COLO829 (cell line): ENCODE results near the gene POLE.

Source experiments
- DNase-seq: peaks from one replicate; pipeline ENCODE4 v3.0.0; 2012; ENCODE audit warnings: low spot score

Gene POLE, protein sequence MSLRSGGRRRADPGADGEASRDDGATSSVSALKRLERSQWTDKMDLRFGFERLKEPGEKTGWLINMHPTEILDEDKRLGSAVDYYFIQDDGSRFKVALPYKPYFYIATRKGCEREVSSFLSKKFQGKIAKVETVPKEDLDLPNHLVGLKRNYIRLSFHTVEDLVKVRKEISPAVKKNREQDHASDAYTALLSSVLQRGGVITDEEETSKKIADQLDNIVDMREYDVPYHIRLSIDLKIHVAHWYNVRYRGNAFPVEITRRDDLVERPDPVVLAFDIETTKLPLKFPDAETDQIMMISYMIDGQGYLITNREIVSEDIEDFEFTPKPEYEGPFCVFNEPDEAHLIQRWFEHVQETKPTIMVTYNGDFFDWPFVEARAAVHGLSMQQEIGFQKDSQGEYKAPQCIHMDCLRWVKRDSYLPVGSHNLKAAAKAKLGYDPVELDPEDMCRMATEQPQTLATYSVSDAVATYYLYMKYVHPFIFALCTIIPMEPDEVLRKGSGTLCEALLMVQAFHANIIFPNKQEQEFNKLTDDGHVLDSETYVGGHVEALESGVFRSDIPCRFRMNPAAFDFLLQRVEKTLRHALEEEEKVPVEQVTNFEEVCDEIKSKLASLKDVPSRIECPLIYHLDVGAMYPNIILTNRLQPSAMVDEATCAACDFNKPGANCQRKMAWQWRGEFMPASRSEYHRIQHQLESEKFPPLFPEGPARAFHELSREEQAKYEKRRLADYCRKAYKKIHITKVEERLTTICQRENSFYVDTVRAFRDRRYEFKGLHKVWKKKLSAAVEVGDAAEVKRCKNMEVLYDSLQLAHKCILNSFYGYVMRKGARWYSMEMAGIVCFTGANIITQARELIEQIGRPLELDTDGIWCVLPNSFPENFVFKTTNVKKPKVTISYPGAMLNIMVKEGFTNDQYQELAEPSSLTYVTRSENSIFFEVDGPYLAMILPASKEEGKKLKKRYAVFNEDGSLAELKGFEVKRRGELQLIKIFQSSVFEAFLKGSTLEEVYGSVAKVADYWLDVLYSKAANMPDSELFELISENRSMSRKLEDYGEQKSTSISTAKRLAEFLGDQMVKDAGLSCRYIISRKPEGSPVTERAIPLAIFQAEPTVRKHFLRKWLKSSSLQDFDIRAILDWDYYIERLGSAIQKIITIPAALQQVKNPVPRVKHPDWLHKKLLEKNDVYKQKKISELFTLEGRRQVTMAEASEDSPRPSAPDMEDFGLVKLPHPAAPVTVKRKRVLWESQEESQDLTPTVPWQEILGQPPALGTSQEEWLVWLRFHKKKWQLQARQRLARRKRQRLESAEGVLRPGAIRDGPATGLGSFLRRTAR (N-terminal part only)

DNA sequence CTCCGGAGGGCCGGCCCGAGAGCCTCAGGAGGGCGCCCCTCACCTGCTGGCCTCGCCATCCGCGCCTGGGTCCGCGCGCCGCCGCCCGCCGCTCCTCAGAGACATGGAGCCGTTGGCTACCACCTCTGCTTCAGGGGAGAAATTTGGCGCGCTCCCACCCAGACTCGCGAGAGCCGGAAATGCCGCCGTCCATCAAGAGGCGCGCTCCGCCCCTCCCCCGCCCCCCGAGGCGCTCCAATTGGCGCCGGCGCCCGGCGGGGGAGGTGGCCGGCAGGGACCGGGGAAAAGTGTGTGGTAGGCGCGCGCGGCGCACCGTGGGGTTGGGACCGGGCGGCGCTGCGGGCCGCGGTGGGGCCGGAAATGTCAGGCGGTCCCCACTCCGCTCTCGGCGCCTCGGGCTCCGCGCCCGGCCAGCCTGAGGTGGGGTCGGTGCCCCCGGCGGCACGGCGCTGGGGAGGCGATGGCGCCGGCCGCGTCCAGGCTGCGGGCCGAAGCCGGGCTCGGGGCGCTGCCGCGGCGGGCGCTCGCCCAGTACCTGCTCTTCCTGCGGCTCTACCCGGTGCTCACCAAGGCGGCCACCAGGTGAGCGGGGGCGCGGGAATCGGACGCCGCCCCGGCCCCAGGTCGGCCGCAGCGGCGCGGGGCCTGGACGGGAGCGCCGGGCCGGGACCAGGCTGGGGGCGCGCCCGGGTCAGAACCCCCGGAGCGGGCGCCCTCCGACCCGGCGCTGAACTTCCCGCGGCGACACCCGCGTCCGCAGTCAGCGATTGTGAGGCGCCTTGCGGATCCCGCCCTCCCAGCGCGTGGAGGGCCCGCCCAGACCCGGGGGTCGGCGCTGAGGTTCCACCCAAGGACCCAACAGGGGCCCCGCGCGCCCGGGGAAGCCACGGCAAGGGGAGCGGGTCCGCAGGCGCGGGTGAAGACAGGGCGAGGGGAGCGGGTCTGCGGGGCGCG lies at the start of gene POLE, which contains the start of gene PXMP2:
TSS of gene POLE (minus strand) at position 132 of the 954 bp plus-strand sequence. CDS start at position 105, 27 bp downstream.
TSS of gene PXMP2 (plus strand) at position 377 of the 954 bp plus-strand sequence. CDS start at position 461, 84 bp downstream.
- peak; percentile 93 for DNase-seq

DNA sequence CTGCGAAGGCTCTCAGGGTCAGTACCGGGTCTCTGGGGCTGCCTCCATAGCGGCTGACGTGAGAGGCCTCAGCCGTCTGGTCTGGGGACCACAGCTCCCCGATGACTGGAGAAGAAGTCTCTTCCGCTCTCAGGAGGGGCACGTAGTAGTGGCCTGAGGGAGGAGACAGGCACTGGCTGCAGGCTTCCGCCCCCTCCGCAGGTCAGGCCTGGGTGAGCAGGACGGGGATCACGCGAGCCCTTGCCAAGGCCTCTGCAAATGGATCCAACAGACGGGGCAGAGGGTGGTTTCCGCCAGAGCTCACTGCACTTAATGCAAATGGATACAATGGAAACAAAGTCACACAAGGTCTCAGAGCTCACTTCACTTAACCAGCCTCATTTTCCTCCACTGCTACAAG lies 49.8 kb upstream of the POLE start:
- no peak for DNase-seq

DNA sequence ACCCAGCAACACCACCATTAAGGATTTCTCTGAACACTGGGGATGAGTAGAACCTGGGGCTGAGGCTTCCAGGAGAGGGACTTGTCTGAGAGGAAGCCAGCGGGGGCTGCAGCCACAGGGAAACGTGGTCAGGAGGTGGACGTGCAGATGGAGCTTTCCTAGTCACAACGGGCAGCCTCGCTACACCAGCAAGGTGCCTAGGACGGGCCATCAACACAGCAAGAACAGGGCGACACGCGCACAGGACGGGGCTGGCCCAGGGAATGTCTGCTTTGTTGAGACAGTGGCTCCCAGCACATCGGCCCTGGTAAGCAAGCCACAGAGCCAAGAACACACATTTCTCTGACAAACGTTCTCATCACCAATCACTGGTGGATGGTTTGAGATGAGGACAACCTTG lies 49.2 kb upstream of the POLE start:
- DNase-seq: no peak

DNA sequence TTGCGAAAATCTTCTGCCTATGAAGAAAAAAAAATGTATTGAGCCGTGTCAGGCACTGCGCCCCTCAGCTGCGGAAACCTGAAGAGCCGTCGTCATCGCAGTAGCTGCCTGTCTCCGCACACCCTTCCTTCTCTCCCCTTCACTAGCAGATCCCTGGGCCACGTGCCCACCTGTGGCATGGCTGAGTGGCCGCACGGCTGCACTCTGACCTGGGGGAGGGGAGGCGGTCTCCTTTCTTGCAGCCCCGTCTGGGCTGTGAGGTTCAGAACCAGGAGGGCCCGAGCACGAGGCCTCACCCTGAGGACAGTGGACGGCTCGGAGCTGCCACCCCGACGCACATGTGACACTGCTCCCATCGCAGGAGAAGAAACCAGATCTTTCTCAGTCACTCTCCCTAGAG lies 48.4 kb upstream of the POLE start:
- DNase-seq: no peak

DNA sequence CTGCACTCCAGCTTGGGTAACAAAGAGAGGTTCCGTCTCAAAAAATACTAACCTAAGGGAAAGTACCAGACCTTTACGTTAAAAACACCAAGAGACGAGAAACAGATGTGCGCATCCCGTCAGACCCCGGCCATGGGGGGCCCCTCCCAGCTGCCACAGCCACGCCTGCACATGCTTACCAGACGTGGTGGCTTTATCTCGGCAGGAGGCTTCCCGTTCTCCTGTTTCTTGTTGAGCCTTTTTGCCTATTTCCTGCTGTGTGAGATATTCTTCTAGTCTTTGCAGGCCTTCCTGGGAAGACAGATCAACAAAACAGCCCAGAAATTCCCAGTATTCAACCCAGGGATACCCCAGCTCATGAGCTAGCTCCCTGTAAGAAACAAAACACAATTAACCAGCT lies 47.1 kb upstream of the POLE start:
- DNase-seq: no peak

DNA sequence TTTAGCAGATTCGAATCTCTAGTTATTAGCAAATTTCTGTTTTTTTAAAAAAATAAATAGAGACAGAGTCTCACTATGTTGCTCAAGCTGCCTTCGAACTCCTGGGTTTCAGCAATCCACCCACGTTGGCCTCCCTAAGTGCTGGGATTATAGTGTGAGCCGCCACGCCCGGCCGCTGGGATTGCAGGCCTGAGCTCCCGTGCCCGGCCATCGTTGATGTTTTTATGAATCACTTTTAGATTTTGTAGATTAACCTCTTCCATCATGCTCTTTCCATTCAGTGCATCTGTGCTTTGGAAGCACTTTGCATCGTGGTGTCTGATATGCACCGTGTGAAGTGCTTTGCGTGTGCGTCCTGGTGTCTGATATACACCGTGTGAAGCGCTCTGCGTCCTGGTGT lies 44.4 kb upstream of the POLE start:
- DNase-seq: no peak

DNA sequence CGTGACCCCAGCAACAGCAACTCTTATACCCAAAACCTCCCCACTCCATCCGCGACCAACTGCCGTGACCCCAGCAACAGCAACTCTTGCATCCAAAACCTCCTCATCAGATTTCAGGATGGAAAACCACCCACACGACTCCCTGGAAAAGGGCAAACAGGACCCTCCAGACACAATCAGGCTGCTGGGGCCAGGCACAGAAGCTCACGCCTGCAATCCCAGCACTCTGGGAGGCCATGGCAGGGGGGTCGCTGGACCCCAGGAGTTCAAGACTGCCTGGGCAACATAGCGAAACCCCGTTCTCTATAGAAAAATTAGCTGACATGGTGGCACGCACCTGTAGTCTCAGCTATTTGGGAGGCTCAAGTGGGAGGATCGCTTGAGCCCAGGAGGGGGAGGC lies 43.2 kb upstream of the POLE start:
- no peak for DNase-seq

DNA sequence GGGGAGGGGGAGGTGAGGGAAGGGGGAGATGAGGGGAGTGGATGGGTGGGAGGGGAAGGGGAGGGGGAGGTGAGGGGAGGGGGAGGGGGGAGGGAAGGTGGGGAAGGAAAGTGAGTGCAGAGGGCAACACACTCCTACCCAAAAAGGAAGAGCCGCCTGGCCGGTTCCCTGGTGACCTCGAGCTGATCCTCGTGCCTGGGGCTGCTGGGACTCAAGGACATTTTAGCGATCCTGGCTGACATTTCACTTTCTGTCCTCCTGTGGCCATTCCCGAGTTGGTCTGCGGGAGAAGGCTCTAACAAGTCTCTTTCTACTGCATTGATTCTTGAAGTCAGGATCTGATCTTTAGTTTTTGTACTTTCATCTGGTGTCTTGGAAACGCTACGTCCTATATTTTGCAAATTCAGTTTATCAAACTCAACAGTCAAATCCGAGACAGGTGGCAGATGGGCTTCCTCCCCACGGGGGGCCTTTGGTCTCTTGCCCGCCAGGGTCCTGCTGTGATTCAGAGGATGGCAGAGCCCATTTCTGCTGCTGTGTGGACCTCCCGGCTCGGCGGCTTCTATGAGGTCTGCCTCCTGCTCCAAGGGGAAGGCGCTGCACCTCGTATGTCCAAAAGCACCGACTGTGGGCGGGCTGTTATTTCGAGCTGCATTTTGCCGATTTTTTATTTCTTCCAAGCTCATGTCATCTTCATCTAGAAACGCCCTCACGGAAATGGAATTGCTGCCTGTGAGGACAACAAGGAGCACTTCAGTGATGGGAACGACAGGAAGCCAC lies 42.6 kb upstream of the POLE start:
- DNase-seq: no peak

DNA sequence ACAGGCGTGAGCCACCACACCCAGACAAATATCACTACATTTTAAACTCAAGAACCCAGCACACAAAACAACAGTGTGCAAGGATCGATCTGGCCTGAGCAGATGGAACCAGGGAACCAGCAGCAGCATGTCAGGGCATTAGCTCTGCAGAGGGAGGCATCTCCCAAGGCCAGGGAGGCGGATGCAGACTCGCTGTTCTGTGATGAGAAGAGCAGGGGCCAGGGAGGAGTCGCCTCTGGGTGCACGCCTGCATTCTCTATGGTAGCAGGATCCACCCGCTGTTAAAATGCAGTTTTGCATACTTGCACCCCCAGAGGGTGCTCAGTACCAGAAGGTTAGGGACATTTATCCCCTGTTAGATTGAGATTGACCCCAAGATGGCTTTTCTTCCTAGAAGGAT lies 41.4 kb upstream of the POLE start:
- DNase-seq: no peak

DNA sequence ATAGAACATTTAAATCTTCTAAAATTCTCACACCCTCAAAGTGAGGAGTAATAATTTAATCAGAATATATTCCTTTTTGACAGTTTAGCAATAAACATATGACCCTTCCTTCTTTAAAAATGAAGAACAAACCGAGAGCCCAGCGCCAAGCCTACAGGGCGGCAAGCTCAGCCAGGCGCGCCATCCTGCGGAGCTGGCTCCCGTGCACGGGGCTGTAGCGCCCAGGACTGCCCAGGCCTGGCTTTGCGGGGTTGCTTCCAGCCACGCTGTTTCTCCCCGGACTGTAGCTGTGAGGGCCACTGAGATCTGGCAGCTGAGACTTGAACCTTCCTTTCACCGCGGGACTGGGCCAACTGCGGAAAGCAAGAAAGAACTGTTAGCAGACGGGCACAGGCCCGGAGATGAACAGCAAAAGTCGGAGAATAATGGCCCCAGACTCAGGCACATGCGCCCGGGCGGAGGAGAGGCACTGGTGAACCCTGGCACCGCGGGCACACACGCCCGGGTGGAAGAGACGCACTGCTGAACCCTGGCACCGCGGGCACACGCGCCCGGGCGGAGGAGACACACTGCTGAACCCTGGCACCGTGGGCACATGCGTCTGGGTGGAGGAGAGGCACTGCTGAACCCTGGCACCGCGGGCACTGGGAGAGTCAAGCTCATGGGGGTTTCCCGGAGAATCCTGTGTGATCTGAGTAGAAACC lies 40.1 kb upstream of the POLE start:
- no peak for DNase-seq

DNA sequence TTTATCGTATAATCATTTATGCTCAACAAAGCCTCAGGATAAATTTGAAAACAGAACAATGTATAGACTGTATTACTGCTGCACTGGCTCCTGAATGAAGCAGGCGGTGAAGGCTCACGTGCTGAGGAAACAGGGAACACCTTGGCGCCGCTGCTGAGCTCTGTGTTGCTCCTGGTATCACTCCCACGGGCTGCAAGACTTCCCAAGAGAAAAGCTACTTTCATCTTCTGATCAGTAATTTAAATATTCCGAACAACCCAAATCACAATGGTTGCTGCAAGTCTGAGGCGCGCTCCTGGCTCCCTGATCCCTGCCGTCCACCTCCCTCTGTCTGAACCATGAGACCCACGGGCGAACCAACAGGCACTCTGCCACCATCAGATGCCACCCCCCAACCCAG lies 39.2 kb upstream of the POLE start:
- DNase-seq: no peak

DNA sequence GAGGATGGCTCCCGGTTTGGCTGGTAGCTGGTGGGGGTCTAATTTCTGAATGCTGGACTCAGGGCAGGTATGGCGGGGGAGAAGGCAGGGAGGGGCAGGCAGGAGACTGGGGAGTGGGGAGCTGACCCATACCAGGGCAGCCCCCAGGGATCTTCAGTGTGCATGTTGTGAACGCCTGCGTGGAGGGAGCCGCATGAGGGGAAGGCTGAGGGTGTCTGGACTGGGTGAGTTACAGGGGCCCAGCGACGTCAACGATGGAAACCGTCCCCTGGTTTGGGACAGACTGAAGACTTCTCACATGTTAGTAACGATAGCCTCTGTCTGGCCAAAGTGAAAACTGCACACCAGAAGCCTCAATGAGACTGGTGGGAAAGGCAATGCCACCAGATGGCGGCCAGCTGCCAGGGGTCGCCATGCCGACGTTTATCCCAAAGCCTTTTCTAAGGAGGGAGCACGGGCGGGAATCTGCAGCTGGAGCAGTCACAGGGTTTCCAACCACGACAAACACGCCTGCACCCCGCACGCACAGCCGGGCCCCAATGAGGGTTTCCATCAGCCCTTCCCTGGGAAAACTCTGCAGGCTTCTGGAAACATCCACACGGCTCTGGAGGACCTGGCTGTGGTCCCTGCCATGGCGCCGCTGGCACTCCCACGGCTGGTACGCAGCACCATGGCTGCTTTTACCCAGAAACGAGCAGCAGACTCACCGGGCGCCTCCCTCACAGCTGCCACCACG lies 37.5 kb upstream of the POLE start:
- no peak for DNase-seq

DNA sequence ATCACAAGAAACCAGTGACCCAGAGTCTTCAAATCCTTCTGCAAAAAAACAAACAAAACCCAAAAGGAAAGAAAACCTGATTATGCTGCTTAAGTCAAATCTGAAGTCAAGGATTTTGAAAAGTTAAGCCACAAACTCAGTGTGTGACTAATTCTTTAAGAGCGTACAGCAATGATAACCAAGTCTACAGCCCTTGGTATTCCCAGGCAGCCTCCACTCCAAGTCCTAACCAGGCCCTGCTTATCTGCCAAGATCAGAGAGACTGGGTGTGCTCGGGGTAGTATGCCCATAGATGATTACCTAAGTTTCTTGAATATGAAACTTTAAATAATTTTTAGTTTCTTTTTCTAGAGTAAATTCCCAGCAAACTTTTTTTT lies 36.6 kb upstream of the POLE start:
- no peak for DNase-seq

DNA sequence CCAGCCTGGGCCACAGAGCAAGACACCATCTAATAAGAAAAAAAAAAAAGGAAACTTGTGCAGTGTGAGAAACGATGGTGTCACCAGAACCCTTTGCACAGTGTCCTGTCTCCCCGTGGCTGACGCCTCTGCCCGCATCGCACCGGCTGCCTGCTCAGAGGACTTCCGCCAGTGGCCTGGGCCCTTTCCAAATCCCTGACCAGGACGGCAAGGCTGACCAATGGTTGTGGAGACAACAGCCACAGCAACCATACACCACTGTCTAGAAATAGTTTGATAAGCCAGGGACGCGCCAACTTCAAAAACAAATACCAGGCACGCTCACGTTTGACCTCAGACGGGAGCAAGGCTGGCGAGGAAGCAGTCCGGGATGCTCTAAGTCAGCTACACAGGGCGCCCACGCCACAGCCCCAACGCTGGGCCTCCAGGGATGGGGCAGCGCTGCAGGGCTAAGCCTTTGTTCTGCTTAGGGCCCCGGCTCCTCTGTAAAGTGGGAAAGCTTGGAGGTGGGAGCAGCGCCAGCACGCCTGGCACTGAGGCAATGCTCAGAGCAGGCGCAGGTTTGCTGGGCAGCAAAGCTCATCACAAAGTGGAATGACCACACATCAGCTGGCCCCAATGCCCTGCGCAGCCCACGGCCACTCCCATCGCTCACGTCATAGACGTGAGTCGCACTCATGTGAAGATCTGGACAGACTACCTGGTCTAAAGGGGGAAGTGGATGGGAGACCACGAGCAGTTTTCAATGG lies 36.0 kb upstream of the POLE start:
- DNase-seq: no peak

DNA sequence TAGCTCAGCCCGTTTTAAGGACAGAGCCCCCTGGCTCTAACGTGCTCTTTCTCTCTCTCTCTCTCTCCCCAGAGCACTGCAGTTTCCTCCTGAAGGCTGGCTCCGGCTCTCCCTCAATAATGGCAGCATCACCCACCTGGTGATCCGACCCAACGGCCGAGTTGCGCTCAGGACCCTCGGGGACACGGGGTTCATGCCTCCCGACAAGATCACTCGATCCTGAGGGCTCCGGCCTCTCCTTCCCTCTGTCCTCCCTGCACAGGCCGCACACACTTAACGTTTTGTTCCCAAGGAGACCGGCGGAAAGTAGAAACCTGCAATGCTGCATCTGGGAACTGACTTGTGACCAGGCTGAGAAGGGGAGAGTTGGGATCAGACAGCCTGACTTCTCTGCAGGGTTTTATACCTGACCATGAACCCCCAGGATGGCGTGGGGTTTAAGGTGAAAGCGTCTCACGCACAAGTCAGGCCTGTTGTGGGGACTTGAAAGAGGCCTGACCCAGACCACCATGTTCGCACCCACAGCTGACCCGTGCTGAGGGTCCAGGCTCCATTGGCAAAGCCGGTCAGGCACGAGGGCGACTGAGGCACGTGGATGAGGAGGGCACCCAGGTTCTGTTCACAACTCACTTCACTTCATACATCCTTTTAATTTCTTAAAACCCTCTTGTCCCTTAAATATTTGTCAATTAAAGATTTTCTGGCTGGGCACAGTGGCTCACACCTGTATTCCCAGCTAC lies 33.6 kb upstream of the POLE start:
- DNase-seq: no peak

DNA sequence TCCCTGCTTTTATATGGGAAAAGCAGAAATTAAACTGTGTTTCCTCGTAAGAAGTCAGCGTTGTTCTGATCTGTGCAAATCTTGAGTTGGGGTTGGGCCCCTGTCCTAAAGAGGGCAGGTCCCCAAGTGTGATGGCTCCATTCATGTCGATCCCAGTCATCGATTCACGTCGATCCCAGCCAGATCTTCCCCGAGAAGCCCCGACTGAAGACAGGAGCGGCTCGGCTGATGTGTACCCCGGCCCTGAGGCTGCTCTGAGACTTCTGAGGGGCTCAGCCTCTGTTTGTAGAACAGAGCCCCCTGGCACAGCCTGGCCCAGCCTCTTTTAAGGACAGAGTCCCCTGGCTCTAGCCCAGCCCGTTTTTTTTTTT lies 32.8 kb upstream of the POLE start:
- no peak for DNase-seq

DNA sequence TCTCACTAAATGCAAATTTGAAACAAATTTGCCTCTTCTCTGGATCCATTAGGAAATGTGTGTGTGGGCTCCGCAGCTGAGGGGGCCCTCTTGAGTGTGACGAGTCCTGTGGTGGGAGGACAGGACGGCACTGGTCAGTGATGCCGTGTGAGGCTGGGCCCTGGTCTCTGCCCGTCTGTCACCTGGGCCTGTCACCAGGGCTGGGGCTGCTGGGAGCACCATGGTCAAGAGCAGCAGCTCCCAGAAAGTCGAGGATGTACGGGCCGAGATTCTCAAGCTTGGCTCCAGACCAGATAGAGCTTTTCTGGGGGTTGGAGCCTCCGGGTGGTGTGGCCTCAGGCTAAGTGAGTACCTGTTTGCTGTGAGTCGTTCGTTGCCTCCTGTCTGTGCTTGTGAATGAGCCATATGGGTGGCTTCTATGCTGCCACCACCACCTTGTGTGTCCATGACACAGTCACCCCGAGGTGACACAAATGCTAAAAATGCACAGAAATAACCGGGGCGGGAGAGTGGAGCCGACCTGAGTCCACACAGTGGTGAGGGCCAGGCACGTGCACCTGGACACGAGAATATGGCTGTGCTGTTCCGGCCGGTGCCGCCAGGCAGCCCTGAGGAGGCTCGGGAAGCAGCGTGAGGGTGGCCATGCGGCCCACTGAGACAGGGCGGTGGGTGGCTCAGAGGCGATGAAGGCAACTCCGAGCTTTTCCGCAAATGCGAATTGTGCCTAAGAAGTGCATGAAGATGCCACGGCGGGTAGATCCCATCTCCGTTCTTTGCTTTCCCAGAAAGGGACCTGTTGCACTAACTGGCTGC lies 32.2 kb upstream of the POLE start:
- no peak for DNase-seq
